Activated CD4-positive, alpha-beta T cell treated with anti-CD3 and anti-CD28 coated beads, Interleukin-2, amount 50 U/mL, for 48 hours (primary cell): Measurements from ENCODE around the gene SHPK.

Source experiments
- DNase-seq, 2 experiments: peaks; one replicate each; pipeline ENCODE4 v3.0.0-alpha.2; 2020

The SHPK gene

DNA sequence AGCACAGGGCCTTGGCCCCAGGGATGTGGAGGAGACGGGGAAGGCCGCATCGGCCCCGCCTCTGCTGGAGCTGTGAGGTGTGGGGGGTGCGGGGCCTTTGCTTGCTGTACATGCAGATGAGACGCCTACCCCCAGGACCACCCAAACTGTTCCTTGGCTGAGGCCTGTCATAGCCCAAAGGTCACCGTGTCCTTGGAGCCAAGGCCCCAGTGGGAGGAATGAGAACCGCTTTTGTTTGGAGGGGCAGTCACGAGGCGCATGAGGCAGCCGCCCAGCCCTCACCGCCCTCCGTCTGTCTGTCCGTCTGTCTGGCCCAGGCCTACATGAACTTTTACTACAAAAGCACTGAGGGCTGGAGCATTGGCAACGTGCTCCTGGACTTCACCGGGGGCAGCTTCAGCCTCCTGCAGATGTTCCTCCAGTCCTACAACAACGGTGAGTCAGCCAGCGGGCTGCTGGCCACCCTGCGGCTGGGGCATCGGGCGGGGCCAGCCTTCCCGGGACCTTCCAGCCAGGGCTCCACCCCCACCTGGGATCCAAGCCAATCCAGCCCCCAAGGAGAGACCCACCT lies 23.6 kb upstream of the SHPK start:
- DNase-seq, result no peak

- DNase-seq, result no peak
Observed at GRCh38 chr17:3658784-3659449, 22.9 kb upstream of the SHPK start.

GRCh38 chr17:3657874-3658783 lies 22.1 kb upstream of the SHPK start:
- no peak for DNase-seq

GRCh38 chr17:3657588-3657869 lies 21.5 kb upstream of the SHPK start:
- no peak for DNase-seq

- no peak for DNase-seq
Observed at GRCh38 chr17:3656755-3657587, 20.9 kb upstream of the SHPK start.

- no peak for DNase-seq
Observed at GRCh38 chr17:3656353-3656752, 20.3 kb upstream of the SHPK start.

DNA sequence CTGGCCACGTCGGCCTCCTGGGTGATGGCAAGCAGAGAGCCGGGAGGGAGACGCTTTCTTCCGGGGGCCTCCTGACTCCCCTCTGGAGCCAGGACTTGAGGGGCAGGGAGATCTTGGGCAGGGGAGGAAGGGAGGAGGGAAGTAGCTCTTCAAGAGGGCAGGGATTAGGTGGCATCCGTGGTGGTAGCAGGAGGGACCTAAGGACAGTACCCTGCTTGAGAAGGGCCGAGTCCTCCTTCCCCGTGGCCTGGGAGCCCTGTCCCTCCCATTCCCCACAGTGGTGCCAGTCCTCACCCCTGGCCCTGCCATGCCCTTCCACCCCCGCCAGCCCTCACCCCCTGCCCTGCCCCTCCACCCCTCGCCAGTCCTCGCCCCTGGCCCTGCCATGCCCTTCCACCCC lies 19.7 kb upstream of the SHPK start:
- no peak for DNase-seq

- peak; percentile 57 to 65 for DNase-seq
Observed at GRCh38 chr17:3647769-3648555, 11.9 kb upstream of the SHPK start.

DNA sequence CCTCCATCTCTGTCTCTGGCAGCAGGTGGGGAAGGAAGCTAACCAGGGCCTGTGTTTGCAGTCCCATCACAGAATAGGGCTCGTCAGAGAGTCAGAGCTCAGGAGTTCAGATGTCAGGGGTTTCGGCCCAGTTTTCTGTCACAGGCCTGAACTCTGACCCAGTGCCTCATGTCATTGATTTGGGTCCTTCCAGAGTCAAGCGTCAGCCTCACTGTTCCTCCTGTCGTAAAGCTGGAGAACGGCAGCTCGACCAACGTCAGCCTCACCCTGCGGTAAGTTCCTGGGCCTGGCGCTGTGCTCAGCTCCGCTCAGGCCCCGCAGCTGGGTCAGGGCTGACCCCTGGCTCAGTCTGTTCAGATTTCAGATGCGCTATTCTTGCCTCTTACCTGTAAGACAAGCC lies 11.2 kb upstream of the SHPK start:
- no peak for DNase-seq

GRCh38 chr17:3645310-3645709 lies 9.3 kb upstream of the SHPK start:
- DNase-seq, result no peak

DNA sequence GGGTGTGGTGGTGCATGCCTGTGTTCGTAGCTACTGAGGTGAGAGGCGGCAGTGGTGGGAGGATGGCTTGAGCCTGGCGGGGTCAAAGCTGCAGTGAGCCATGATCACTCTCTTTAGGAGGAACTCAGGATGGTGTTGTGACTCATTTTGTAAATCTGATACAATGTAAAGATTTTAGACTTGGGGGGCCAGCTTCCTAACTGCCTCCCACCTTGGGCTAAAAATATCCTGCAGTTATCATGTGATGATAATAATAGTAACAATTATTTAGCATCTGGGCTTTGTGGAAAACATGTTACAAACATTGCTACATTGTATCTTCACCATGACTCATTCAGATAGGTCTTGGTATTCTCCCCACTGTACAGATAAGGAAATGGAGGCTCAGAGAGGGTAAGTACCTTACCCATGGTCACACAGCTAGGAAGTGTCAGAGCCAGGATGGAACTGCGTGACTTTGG lies 7.9 kb upstream of the SHPK start:
- peak; percentile 32 to 49 for DNase-seq

DNA sequence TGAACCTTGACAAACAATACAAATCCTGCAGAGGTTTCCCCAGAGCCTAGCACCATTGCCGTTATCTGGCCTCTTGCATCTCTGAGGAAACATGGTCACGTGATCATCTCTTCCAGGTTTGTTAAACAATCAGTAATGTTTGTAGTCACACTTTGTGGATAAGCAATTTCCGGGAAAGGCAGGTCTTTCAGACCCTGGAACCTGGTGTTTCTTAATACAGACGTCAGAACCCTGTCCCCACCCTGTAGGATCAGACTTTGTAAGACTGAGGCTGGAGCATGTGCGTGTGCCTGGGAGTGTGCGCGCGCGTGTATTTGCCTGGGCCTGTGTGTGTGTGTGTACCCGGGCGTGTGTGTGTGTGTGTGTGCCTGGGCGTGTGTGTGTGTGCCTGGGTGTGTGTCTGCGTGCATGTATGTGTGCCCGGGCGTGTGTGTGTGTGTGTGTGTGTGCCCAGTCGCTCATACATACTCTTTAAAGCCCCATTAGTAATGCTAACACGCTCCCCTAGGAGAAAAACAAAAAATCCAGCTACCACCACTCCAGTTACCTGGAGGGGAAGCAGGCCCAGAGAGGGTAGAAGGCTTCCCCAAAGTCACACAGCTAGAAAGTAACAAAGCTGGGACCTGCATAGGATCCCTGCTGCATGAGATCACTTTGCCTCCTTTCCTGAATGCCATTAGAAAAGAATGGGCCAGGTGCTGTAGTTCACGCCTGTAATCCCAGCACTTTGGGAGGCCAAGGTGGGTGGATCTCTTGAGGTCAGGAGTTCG lies 5.9 kb upstream of the SHPK start:
- DNase-seq, result no peak

DNA sequence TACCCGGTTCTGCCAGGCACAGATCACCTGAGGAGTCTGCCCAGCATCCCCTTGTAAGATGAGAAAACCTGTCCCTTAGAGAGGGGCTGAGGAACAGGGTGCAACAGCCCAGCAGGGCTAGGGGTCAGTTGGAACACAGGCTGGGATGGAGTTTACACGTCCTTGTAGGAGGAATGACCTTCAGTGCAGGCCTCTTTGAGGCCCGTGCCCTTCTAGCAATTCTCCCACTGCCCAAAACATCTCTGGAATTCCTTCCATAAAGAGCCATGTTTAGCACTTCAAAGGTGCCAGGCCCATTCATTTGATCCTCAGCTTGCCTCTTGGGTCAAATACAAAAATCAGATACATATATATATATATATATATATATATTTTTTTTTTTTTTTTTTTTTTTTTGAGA lies 5.0 kb upstream of the SHPK start:
- DNase-seq, result no peak

- DNase-seq, result peak; percentile 54 to 65
Observed at GRCh38 chr17:3639981-3640596, 4.0 kb upstream of the SHPK start.

GRCh38 chr17:3636908-3637373 lies 891 bp upstream of the SHPK start:
- DNase-seq, result no peak

GRCh38 chr17:3635474-3636153 lies 436 bp downstream of the SHPK start:
- no peak for DNase-seq

DNA sequence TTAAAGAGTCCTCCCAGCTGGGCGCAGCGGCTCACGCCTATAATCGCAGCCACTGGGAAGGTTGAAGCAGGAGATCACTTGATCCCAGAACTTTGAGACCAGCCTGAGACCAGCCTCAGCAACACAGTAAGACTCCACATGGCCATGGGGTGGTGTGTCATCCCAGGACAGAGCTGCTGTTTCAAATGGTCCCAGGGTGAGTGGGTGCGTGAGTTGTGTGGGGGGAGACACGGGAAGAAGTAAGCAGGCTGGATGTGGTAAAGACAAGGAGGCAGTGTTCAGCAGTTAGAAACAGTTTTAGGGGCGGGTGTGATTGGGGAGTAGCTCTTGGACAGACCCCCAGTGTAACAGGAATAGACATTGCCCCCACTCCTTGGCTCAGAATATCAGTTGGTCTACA lies 3.8 kb downstream of the SHPK start:
- no peak for DNase-seq

DNA sequence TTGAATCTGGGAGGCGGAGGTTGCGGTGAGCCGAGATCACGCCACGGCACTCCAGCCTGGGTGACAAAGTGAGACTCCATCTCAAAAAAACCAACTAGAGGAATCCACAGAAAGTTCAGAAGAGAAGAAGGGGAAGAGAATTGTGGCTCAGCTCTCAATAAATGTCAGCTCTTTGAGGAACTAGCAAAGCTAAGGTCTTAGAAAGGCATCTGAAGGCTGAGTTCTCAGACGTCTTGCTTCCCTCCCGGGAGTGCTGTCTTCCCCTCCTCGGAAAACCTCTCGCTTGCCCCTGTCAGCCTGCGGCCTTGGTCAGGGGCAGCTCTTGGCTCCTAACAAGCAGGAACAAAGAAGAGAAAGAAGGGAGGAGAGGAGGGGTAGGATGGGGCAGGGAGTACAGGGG lies 5.3 kb downstream of the SHPK start:
- DNase-seq, result no peak

DNA sequence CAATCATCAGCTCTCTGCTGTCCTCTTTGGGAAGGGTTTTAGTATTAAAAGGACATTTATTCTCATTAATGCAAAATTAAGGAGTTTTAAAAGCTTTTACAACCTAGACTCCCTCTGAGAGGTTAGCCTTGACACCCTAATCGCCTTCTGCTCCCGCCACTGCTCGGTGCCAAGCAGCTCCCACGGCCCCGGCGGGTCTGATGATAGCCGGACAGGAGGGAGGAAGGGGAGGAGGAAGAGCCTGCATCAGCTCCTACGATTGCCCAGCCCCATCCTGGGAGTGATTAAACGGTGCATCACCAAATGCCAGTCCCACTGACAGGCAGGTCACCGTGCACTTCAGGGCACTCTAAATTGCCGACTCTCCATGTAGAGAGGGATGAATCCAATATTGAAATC lies 8.3 kb downstream of the SHPK start:
- no peak for DNase-seq
